K562 (cell line): ENCODE measurements around the gene TRPV6. TPM values are rescaled to one million over a fixed set of nuclear protein-coding genes. Genes with fewer than 3 reads are reported as not detected.
A peak's percentile ranks its signal among the peaks of the same experiment; 100 is the strongest.

Experiments
- BDP1 ChIP-seq: IDR thresholded peaks from 3 replicates; pipeline ENCODE4 v1.6.1; 2011; ENCODE audit not compliant: insufficient read length, insufficient read depth
- CBX8 ChIP-seq: fragments of 200-600 bp; sonication (generic); IDR thresholded peaks from 2 replicates; pipeline ENCODE4 v1.6.1; 2012; ENCODE audit warnings: borderline replicate concordance, mixed run types, low read depth, mild to moderate bottlenecking, moderate library complexity, mixed read lengths, low read length, control low read depth, inconsistent platforms; ENCODE audit not compliant: poor library complexity, severe bottlenecking; ENCODE audit errors: extremely low read depth
- DPF2 ChIP-seq: fragments of 450-650 bp; IDR thresholded peaks from 2 replicates; pipeline ENCODE4 v1.6.1; 2016
- ILK ChIP-seq: fragments of 450-650 bp; IDR thresholded peaks from 2 replicates; pipeline ENCODE4 v1.6.1; 2016; ENCODE audit warnings: missing genetic modification characterization, low read depth, mild to moderate bottlenecking, missing compliant biosample characterization, moderate library complexity, borderline replicate concordance
- MYNN ChIP-seq, 2 experiments: sonication (generic); formaldehyde crosslinking in 1 of 2; IDR thresholded peaks; 2 replicates each; pipeline versions ENCODE4 v1.5.0 to v1.6.1; 2016 to 2020; ENCODE audit warnings: antibody characterized with exemption in 1 of 2, missing genetic modification reagents in 1 of 2
- NCOA6 ChIP-seq: fragments of 450-650 bp; IDR thresholded peaks from 2 replicates; pipeline ENCODE4 v1.6.1; 2017; ENCODE audit warnings: mild to moderate bottlenecking
- NFATC3 ChIP-seq: fragments of 450-650 bp; IDR thresholded peaks from 2 replicates; pipeline ENCODE4 v1.6.1; 2017; ENCODE audit warnings: mild to moderate bottlenecking
- PHF8 ChIP-seq: fragments of 200-600 bp; sonication (generic); IDR thresholded peaks from 2 replicates; pipeline ENCODE4 v1.6.1; 2012; ENCODE audit warnings: mixed run types, mild to moderate bottlenecking, inconsistent platforms, low read length, moderate library complexity, borderline replicate concordance
- PML ChIP-seq: IDR thresholded peaks from 2 replicates; pipeline ENCODE4 v1.6.1; 2012; ENCODE audit warnings: low read length, inconsistent platforms
- POLR2AphosphoS5 ChIP-seq: IDR thresholded peaks from 2 replicates; pipeline ENCODE4 v1.6.1; 2011; ENCODE audit warnings: mild to moderate bottlenecking, low read depth, low read length, moderate library complexity; ENCODE audit not compliant: control insufficient read depth, insufficient read depth
- RNF2 ChIP-seq: sonication (generic); IDR thresholded peaks from 2 replicates; pipeline ENCODE4 v1.6.1; 2016
- TCF7 ChIP-seq: sonication (generic); IDR thresholded peaks from 2 replicates; pipeline ENCODE4 v1.6.1; 2016; ENCODE audit warnings: antibody characterized with exemption, borderline replicate concordance
- ZC3H8 ChIP-seq: fragments of 450-650 bp; IDR thresholded peaks from 2 replicates; pipeline ENCODE4 v1.6.1; 2017
- ZNF696 ChIP-seq: fragments of 250-450 bp; sonication (Bioruptor Pico); conservative IDR thresholded peaks from 2 replicates; pipeline ENCODE4 v1.4.0; 2020; ENCODE audit warnings: mild to moderate bottlenecking, moderate library complexity
- polyA plus RNA-seq, 8 experiments: library from polyadenylated mRNA; depleted of rRNA in 4 of 8; stranded (reverse) in 5 of 8; unstranded in 3 of 8; fragments of >200 nt; fragmentation: Nextera tagmentation in 2 of 8; fragmentation: Illumina TruSeq in 1 of 8; extraction: Ambion mirVana in 2 of 8; extraction: Trizol in 1 of 8; gene quantifications; 2 replicates each; pipeline versions ENCODE4 v1.2.1 to v1.2.3, GENCODE V29; 2011 to 2014; ENCODE audit warnings: inconsistent platforms in 1 of 8, missing spikeins in 1 of 8
- total RNA-seq, 7 experiments: library from RNA; depleted of rRNA in 6 of 7; stranded (reverse); fragments of >200 nt in 6 of 7; fragmentation: Illumina TruSeq in 2 of 7; extraction: Trizol in 2 of 7; gene quantifications; 2 replicates each; pipeline versions ENCODE4 v1.2.1 to v1.2.3, GENCODE V29; 2011 to 2021; ENCODE audit warnings: low replicate concordance in 1 of 7
- TF ChIP-seq, protein P1 (sequence below): sonication (generic); formaldehyde crosslinking; IDR thresholded peaks from 2 replicates; pipeline ENCODE4 v1.8.0; 2023; ENCODE audit warnings: mild to moderate bottlenecking, missing genetic modification reagents
- TF ChIP-seq, protein P2 (sequence below): fragments of 150-350 bp; IDR thresholded peaks from 2 replicates; pipeline ENCODE4 v1.6.1; 2014; ENCODE audit warnings: low read depth, mild to moderate bottlenecking, low read length, borderline replicate concordance
- TF ChIP-seq, protein P3 (sequence below): IDR thresholded peaks from 2 replicates; pipeline ENCODE4 v1.6.1; 2014; ENCODE audit warnings: antibody characterized with exemption
- TF ChIP-seq, protein P4 (sequence below): fragments of 250-450 bp; sonication (Bioruptor Pico); IDR thresholded peaks from 2 replicates; pipeline ENCODE4 v1.8.0; 2022; ENCODE audit warnings: inconsistent platforms, mild to moderate bottlenecking, moderate library complexity, borderline replicate concordance

Gene TRPV6
- total and polyA plus RNA-seq, 9 of the 15 experiments (the other 6 are each of a cell fraction or from before 2014, with no cell fraction given): 0.04 to 0.36 (median 0.11) TPM

DNA sequence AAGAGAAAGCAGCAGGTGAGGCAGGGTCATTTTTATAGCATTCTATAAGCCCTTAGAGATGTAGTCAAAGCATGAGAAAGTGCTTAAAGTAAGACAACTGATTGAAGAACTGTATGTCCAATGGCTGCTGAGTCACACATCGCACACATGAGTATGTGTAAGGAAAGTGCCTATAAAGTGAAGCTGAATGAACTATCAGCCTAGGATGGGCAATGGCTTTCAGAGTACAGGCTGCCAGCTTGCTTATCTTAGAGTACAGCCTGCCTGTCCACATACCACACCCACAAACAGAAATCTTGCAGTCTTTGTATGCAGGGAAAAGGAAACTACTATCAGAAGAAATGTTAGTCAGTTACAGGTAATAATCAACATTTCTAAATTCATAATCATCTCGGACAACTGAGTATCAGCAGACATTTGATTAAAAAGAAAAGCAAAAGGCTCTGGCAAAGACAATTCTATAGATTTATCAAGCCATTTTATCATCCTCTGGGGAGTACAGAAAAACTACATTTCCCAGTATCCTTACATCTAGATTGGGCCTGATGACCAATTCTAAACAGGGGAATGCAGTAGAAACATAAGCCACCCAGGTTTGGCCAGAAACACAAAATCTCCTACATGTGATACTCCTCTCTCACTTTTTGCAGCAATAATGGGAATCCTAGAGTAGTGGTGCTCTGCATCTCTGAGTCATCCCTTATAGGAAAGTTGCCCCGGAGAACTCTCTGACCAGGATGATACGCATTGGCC is 46.9 kb downstream of the TRPV6 start (continued):
- TF ChIP-seq ILK (tag) (no peak), DPF2 (peak; percentile 81), ZNF696 (CRISPR knock-in tag) (no peak), PHF8 (no peak), TCF7 (no peak), NCOA6 (no peak), MYNN (IDR thresholded peaks at IDR 0.05) (peak; percentile 85; the same call in 1 of the 2 replicates), MYNN (CRISPR knock-in tag; IDR thresholded peaks at IDR 0.05) (no peak), POLR2AphosphoS5 (peak; percentile 82), PML (0 out of 2 replicates have a peak, but pooled peaks have one; percentile 59), BDP1 (no peak), CBX8 (no peak), RNF2 (no peak), NFATC3 (no peak), ZC3H8 (no peak)
- TF ChIP-seq, protein P1, sequence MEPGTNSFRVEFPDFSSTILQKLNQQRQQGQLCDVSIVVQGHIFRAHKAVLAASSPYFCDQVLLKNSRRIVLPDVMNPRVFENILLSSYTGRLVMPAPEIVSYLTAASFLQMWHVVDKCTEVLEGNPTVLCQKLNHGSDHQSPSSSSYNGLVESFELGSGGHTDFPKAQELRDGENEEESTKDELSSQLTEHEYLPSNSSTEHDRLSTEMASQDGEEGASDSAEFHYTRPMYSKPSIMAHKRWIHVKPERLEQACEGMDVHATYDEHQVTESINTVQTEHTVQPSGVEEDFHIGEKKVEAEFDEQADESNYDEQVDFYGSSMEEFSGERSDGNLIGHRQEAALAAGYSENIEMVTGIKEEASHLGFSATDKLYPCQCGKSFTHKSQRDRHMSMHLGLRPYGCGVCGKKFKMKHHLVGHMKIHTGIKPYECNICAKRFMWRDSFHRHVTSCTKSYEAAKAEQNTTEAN (CRISPR knock-in tag): no peak
- TF ChIP-seq, protein P2, sequence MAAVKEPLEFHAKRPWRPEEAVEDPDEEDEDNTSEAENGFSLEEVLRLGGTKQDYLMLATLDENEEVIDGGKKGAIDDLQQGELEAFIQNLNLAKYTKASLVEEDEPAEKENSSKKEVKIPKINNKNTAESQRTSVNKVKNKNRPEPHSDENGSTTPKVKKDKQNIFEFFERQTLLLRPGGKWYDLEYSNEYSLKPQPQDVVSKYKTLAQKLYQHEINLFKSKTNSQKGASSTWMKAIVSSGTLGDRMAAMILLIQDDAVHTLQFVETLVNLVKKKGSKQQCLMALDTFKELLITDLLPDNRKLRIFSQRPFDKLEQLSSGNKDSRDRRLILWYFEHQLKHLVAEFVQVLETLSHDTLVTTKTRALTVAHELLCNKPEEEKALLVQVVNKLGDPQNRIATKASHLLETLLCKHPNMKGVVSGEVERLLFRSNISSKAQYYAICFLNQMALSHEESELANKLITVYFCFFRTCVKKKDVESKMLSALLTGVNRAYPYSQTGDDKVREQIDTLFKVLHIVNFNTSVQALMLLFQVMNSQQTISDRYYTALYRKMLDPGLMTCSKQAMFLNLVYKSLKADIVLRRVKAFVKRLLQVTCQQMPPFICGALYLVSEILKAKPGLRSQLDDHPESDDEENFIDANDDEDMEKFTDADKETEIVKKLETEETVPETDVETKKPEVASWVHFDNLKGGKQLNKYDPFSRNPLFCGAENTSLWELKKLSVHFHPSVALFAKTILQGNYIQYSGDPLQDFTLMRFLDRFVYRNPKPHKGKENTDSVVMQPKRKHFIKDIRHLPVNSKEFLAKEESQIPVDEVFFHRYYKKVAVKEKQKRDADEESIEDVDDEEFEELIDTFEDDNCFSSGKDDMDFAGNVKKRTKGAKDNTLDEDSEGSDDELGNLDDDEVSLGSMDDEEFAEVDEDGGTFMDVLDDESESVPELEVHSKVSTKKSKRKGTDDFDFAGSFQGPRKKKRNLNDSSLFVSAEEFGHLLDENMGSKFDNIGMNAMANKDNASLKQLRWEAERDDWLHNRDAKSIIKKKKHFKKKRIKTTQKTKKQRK: no peak
- TF ChIP-seq, protein P3, sequence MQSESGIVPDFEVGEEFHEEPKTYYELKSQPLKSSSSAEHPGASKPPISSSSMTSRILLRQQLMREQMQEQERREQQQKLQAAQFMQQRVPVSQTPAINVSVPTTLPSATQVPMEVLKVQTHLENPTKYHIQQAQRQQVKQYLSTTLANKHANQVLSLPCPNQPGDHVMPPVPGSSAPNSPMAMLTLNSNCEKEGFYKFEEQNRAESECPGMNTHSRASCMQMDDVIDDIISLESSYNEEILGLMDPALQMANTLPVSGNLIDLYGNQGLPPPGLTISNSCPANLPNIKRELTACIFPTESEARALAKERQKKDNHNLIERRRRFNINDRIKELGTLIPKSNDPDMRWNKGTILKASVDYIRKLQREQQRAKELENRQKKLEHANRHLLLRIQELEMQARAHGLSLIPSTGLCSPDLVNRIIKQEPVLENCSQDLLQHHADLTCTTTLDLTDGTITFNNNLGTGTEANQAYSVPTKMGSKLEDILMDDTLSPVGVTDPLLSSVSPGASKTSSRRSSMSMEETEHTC: no peak
- TF ChIP-seq, protein P4, sequence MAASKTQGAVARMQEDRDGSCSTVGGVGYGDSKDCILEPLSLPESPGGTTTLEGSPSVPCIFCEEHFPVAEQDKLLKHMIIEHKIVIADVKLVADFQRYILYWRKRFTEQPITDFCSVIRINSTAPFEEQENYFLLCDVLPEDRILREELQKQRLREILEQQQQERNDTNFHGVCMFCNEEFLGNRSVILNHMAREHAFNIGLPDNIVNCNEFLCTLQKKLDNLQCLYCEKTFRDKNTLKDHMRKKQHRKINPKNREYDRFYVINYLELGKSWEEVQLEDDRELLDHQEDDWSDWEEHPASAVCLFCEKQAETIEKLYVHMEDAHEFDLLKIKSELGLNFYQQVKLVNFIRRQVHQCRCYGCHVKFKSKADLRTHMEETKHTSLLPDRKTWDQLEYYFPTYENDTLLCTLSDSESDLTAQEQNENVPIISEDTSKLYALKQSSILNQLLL (CRISPR knock-in tag): no peak
